H1 (cell line): ENCODE results near the gene VWCE. TPM values are rescaled to one million over a fixed set of nuclear protein-coding genes. Genes with fewer than 3 reads are reported as not detected.

Experiments used
- CTCF ChIA-PET: fragments of 300-600 bp; sonication (Branson Sonifier 250); formaldehyde crosslinking; loops from one replicate; lab custom pipeline; 2021; ENCODE audit not compliant: partially characterized antibody; lab: Charles Lee
- POLR2A ChIA-PET: fragments of 300-600 bp; sonication (Branson Sonifier 250); formaldehyde crosslinking; loops from one replicate; lab custom pipeline; 2021; ENCODE audit warnings: inconsistent platforms; ENCODE audit not compliant: partially characterized antibody; lab: Charles Lee
- DNase-seq, 2 experiments: peaks; one replicate each; pipeline versions ENCODE4 v3.0.0 to v3.0.0-alpha.2; 2010 to 2022; ENCODE audit warnings: low spot score in 2 of 2, low read depth in 1 of 2, mixed read lengths in 1 of 2
- FAIRE-seq: peaks from 2 replicates; lab custom pipeline; 2011; peaks lifted over from hg19 to GRCh38; lab: Jason Lieb, UNC
- H2AFZ ChIP-seq: 2 replicates; pipeline ENCODE4 v1.8.1; 2012; ENCODE audit warnings: low read length, inconsistent platforms
- H2AK5ac ChIP-seq: 2 replicates; pipeline ENCODE4 v1.6.1; 2013; ENCODE audit warnings: low read depth, low read length
- H2BK120ac ChIP-seq: replicated peaks from 2 replicates; pipeline ENCODE3; 2013; ENCODE audit warnings: low read depth, low read length, inconsistent platforms
- H2BK12ac ChIP-seq: 2 replicates; pipeline ENCODE4 v1.6.1; 2013; ENCODE audit warnings: low read depth, low read length
- H2BK15ac ChIP-seq: 2 replicates; pipeline ENCODE4 v1.6.1; 2013; ENCODE audit warnings: low read length
- H2BK20ac ChIP-seq: 2 replicates; pipeline ENCODE4 v1.6.1; 2013; ENCODE audit warnings: low read length
- H2BK5ac ChIP-seq: 2 replicates; pipeline ENCODE4 v1.6.1; 2013; ENCODE audit warnings: low read depth, low read length
- H3K14ac ChIP-seq: 2 replicates; pipeline ENCODE4 v1.6.1; 2013; ENCODE audit warnings: inconsistent platforms; ENCODE audit not compliant: insufficient read length
- H3K18ac ChIP-seq: 2 replicates; pipeline ENCODE4 v1.6.1; 2013; ENCODE audit warnings: low read length; ENCODE audit errors: extremely low read depth
- H3K23ac ChIP-seq: 2 replicates; pipeline ENCODE4 v1.6.1; 2013; ENCODE audit warnings: inconsistent platforms; ENCODE audit not compliant: insufficient read length
- H3K23me2 ChIP-seq: 2 replicates; pipeline ENCODE4 v1.6.1; 2013; ENCODE audit warnings: low read depth, low read length
- H3K27ac ChIP-seq: 2 replicates; pipeline ENCODE4 v1.6.1; 2011; ENCODE audit warnings: low read depth, low read length, inconsistent platforms
- H3K27me3 ChIP-seq, 4 experiments: replicated peaks in 1 of 4; 1 replicate in 1 of 4; 2 replicates in 3 of 4; pipeline versions ENCODE4 v1.6.1 to v1.8.1; 2011 to 2013; ENCODE audit warnings: low read length in 3 of 4, mild to moderate bottlenecking in 3 of 4, inconsistent platforms in 2 of 4, mixed read lengths in 2 of 4, moderate library complexity in 1 of 4; ENCODE audit not compliant: control insufficient read depth in 3 of 4, insufficient read depth in 3 of 4; ENCODE audit errors: extremely low read depth in 1 of 4
- H3K36me3 ChIP-seq, 4 experiments: 2 replicates each; pipeline versions ENCODE4 v1.6.1 to v1.8.1; 2011 to 2013; ENCODE audit warnings: mild to moderate bottlenecking in 4 of 4, low read length in 3 of 4, moderate library complexity in 2 of 4, control low read depth in 1 of 4, inconsistent platforms in 1 of 4; ENCODE audit not compliant: insufficient read depth in 4 of 4, control insufficient read depth in 2 of 4
- H3K4ac ChIP-seq: replicated peaks from 2 replicates; pipeline ENCODE3; 2013; ENCODE audit warnings: low read length, low read depth, mixed read lengths, inconsistent platforms; ENCODE audit not compliant: insufficient read length
- H3K4me1 ChIP-seq, 4 experiments: replicated peaks in 1 of 4; 1 replicate in 1 of 4; 2 replicates in 3 of 4; pipeline versions ENCODE4 v1.6.1 to v1.8.1; 2011 to 2013; ENCODE audit warnings: low read length in 3 of 4, inconsistent platforms in 2 of 4, mixed read lengths in 1 of 4; ENCODE audit not compliant: insufficient read depth in 4 of 4, control insufficient read depth in 3 of 4
- H3K4me2 ChIP-seq, 2 experiments: 2 replicates each; pipeline versions ENCODE4 v1.6.1 to v1.8.1; 2011 to 2013; ENCODE audit warnings: low read depth in 2 of 2, low read length in 2 of 2, control low read depth in 1 of 2, inconsistent platforms in 1 of 2, mild to moderate bottlenecking in 1 of 2; ENCODE audit not compliant: insufficient read depth in 1 of 2
- H3K4me3 ChIP-seq, 4 experiments: fragments of 200-600, 300-600 bp in 1 of 4; sonication (generic), shearing (Covaris generic), sonication (Bioruptor Twin) in 1 of 4; 2 replicates each; pipeline versions ENCODE4 v1.5.1 to v1.8.1; 2011 to 2016; ENCODE audit warnings: low read length in 4 of 4, low read depth in 3 of 4, control low read depth in 2 of 4, inconsistent platforms in 2 of 4, mild to moderate bottlenecking in 2 of 4, mixed read lengths in 1 of 4, moderate library complexity in 1 of 4; ENCODE audit not compliant: insufficient read depth in 2 of 4; ENCODE audit errors: extremely low read depth in 1 of 4
- H3K56ac ChIP-seq: replicated peaks from 2 replicates; pipeline ENCODE3; 2013; ENCODE audit warnings: low read depth, mild to moderate bottlenecking, mixed read lengths, low read length, inconsistent platforms; ENCODE audit not compliant: insufficient read length
- H3K79me1 ChIP-seq: 2 replicates; pipeline ENCODE4 v1.6.1; 2013; ENCODE audit warnings: low read depth, low read length, control low read depth
- H3K79me2 ChIP-seq, 2 experiments: 2 replicates each; pipeline versions ENCODE4 v1.6.1 to v1.8.1; 2012 to 2013; ENCODE audit warnings: low read length in 2 of 2, mild to moderate bottlenecking in 2 of 2, inconsistent platforms in 1 of 2; ENCODE audit not compliant: insufficient read depth in 2 of 2, control insufficient read depth in 1 of 2
- H3K9ac ChIP-seq, 4 experiments: replicated peaks in 1 of 4; 1 replicate in 1 of 4; 2 replicates in 3 of 4; pipeline versions ENCODE4 v1.6.1 to v1.8.1; 2011 to 2013; ENCODE audit warnings: low read depth in 3 of 4, low read length in 3 of 4, control low read depth in 2 of 4, mild to moderate bottlenecking in 2 of 4, moderate library complexity in 2 of 4, inconsistent platforms in 1 of 4; ENCODE audit errors: extremely low read depth in 1 of 4
- H3K9me3 ChIP-seq, 2 experiments: 2 replicates each; pipeline versions ENCODE4 v1.6.1 to v1.8.1; 2012 to 2013; ENCODE audit warnings: mild to moderate bottlenecking in 2 of 2, moderate library complexity in 2 of 2, control low read depth in 1 of 2, inconsistent platforms in 1 of 2, low read depth in 1 of 2, low read length in 1 of 2, mixed read lengths in 1 of 2; ENCODE audit not compliant: insufficient read depth in 2 of 2
- H4K20me1 ChIP-seq, 2 experiments: replicated peaks in 1 of 2; 2 replicates each; pipeline versions ENCODE3 to v1.8.1; 2011 to 2013; ENCODE audit warnings: inconsistent platforms in 2 of 2, low read length in 2 of 2, mild to moderate bottlenecking in 1 of 2; ENCODE audit not compliant: insufficient read depth in 2 of 2, control insufficient read depth in 1 of 2
- H4K5ac ChIP-seq: 2 replicates; pipeline ENCODE4 v1.6.1; 2013; ENCODE audit warnings: low read length, low read depth, mixed read lengths, inconsistent platforms; ENCODE audit not compliant: insufficient read length
- H4K8ac ChIP-seq: 2 replicates; pipeline ENCODE4 v1.8.0; 2013; ENCODE audit warnings: mild to moderate bottlenecking, moderate library complexity, low read length, inconsistent platforms; ENCODE audit not compliant: insufficient read depth; ENCODE audit errors: extremely low read depth
- H4K91ac ChIP-seq: replicated peaks from 2 replicates; pipeline ENCODE3; 2013; ENCODE audit warnings: low read length, mixed read lengths, inconsistent platforms; ENCODE audit not compliant: insufficient read length
- BRCA1 ChIP-seq: IDR thresholded peaks from 2 replicates; pipeline ENCODE4 v1.6.1; 2012; ENCODE audit warnings: low read depth, low read length, improper control_type of control experiment
- CHD1 ChIP-seq: IDR thresholded peaks from 2 replicates; pipeline ENCODE4 v1.6.1; 2012; ENCODE audit warnings: low read depth, low read length, improper control_type of control experiment
- EGR1 ChIP-seq: IDR thresholded peaks from 2 replicates; pipeline ENCODE4 v1.6.1; 2011; ENCODE audit warnings: low read depth, low read length, borderline replicate concordance
- KDM4A ChIP-seq: IDR thresholded peaks from one replicate; pipeline ENCODE4 v1.7.1; 2012; ENCODE audit warnings: low read depth, mild to moderate bottlenecking, moderate library complexity, low read length, inconsistent platforms; ENCODE audit not compliant: severe bottlenecking
- RFX5 ChIP-seq: IDR thresholded peaks from 2 replicates; pipeline ENCODE4 v1.6.1; 2011; ENCODE audit warnings: low read depth, low read length, improper control_type of control experiment, borderline replicate concordance
- TCF12 ChIP-seq: IDR thresholded peaks from 2 replicates; pipeline ENCODE4 v1.6.1; 2011; ENCODE audit warnings: low read depth, mild to moderate bottlenecking, low read length
- WGBS, 2 experiments: shearing (Covaris generic) in 1 of 2; methylation state at CpG; one replicate each; pipeline versions ENCODE4 v1.1.6 to v1.1.7; 2013 to 2015; ENCODE audit warnings: low lambda C conversion rate in 2 of 2, mixed read lengths in 2 of 2, inconsistent platforms in 1 of 2, low coverage in 1 of 2, missing lambda C conversion rate in 1 of 2; ENCODE audit not compliant: insufficient replicate concordance in 2 of 2, insufficient coverage in 1 of 2, insufficient read length in 1 of 2; ENCODE audit errors: extremely low coverage in 1 of 2, missing lambda C conversion rate in 1 of 2; 5-methylcytosine and 5-hydroxymethylcytosine counted together
- polyA plus RNA-seq, 7 experiments: library from polyadenylated mRNA; depleted of rRNA in 3 of 7; stranded (reverse) in 5 of 7; unstranded in 2 of 7; fragments of >200 nt in 5 of 7; fragments of 200-250 nt in 2 of 7; gene quantifications; 1 replicate in 5 of 7; 2 replicates in 1 of 7; 4 replicates in 1 of 7; pipeline versions ENCODE4 v1.2.1 to v1.2.3, GENCODE V29; 2011 to 2013; ENCODE audit warnings: missing spikeins in 2 of 7, mixed read lengths in 2 of 7
- total RNA-seq: library from RNA; stranded (reverse); fragmentation: NEBNext Ultra II Directional; extraction: Animal tissue kit (Norgen Biotek cat#: 25700); gene quantifications from 2 replicates; pipeline ENCODE4 v1.2.1, GENCODE V29; 2021
- TF ChIP-seq, protein P1 (sequence below), 3 experiments: IDR thresholded peaks; 1 replicate in 2 of 3; 2 replicates in 1 of 3; pipeline versions ENCODE4 v1.5.1 to v1.6.1; 2011; ENCODE audit warnings: low read length in 3 of 3, mild to moderate bottlenecking in 3 of 3, inconsistent platforms in 2 of 3, low read depth in 1 of 3, moderate library complexity in 1 of 3; ENCODE audit not compliant: insufficient read depth in 1 of 3; ENCODE audit errors: control extremely low read depth in 1 of 3

Gene VWCE
- total and polyA plus RNA-seq, 2 of the 8 experiments (the other 6 are each of a cell fraction or from before 2014, with no cell fraction given), result 9.5 to 12.3 TPM

DNA sequence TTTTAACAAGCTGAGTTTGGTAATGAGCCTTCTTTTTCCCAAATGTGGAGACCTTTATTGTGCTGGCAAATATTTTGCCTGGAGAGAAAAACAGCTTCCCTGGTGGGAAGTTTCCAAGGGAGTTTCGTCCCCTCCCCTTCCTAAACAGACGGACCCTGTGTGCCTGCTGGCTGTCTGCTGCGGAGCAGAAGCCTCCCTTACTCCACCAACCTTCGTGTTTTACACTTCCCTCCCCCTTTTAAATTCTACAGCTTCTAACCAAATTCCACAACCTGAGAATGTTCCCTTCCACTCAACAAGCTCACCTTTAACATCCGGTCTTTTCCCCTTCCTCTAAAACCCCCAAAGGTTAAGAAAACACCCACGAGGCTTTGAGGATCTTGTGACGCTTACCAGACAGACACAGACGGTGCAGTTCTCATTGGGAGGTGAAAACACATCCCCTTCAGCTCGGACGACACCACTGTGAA, 17.1 kb downstream of the VWCE start:
- no peak overlapping the region for H4K5ac ChIP-seq
- no peak overlapping the region for H2BK12ac ChIP-seq
- no peak overlapping the region for H4K8ac ChIP-seq
- no peak overlapping the region for H2BK20ac ChIP-seq
- no peak overlapping the region for H4K91ac ChIP-seq
- no peak overlapping the region for H2BK15ac ChIP-seq
- no peak overlapping the region for H3K9ac ChIP-seq
- H3K14ac ChIP-seq, result no peak overlapping the region
- no peak overlapping the region for H3K4ac ChIP-seq
- 84% methylated on average over 10 of the region's 10 CpGs; no CpG with 5 or more reads in 1 of the 2 experiments for WGBS, 2 experiments
- POLR2A ChIA-PET, result interaction anchor here (0.6 to 1.4 kb wide), 2 partner anchors 16 to 17 kb away, joined by 3 to 7 read pairs; partner anchors contain the start of gene VWCE
- H3K27ac ChIP-seq, result no peak overlapping the region
- H3K79me2 ChIP-seq, result no peaks in the 10 kb centered on the region
- FAIRE-seq (no peak), DNase-seq (no peak)
- no peak overlapping the region for H3K23ac ChIP-seq
- no peak overlapping the region for H2AFZ ChIP-seq
- peaks cover 0 to 8% (median 5%) of the 10 kb centered on the region in 4 experiments; a peak in 4 of 7 replicates for H3K4me1 ChIP-seq
- H3K27me3 ChIP-seq, result peaks cover 0 to 5% (median under 1%) of the 10 kb centered on the region in 4 experiments; a peak in 4 of 7 replicates
- H2AK5ac ChIP-seq, result no peak overlapping the region
- H3K56ac ChIP-seq, result no peak overlapping the region
- no peaks in the 10 kb centered on the region; a peak in 1 of 4 replicates for H3K9me3 ChIP-seq
- peaks cover 0 to 7% (median 1%) of the 10 kb centered on the region in 4 experiments; a peak in 3 of 8 replicates for H3K36me3 ChIP-seq
- no peak overlapping the region for H3K18ac ChIP-seq
- H3K79me1 ChIP-seq, result no peaks in the 10 kb centered on the region
- H3K4me2 ChIP-seq, result no peak overlapping the region
- H3K4me3 ChIP-seq, result no peak overlapping the region
- peaks cover 2 to 3% of the 10 kb centered on the region in 2 experiments for H4K20me1 ChIP-seq
- no peak for TF ChIP-seq CHD1
- no peak for TF ChIP-seq KDM4A
- TF ChIP-seq EGR1, result no peak
- no peak for TF ChIP-seq TCF12
- TF ChIP-seq, protein P1, sequence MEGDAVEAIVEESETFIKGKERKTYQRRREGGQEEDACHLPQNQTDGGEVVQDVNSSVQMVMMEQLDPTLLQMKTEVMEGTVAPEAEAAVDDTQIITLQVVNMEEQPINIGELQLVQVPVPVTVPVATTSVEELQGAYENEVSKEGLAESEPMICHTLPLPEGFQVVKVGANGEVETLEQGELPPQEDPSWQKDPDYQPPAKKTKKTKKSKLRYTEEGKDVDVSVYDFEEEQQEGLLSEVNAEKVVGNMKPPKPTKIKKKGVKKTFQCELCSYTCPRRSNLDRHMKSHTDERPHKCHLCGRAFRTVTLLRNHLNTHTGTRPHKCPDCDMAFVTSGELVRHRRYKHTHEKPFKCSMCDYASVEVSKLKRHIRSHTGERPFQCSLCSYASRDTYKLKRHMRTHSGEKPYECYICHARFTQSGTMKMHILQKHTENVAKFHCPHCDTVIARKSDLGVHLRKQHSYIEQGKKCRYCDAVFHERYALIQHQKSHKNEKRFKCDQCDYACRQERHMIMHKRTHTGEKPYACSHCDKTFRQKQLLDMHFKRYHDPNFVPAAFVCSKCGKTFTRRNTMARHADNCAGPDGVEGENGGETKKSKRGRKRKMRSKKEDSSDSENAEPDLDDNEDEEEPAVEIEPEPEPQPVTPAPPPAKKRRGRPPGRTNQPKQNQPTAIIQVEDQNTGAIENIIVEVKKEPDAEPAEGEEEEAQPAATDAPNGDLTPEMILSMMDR (IDR thresholded peaks at IDR 0.05; ENCODE audit: control extremely low read depth in 1 of 3, insufficient read depth in 1 of 3, low read depth in 1 of 3, low read length in 3 of 3), result no peak
- no peak for TF ChIP-seq RFX5
- TF ChIP-seq BRCA1, result no peak
- CTCF ChIA-PET, result interaction anchor here (1.0 to 7.2 kb wide), 5 partner anchors 10 to 107 kb away, joined by 3 to 32 read pairs (median 4); partner anchors contain the start of gene VWCE
- no peak overlapping the region for H2BK5ac ChIP-seq
- H3K23me2 ChIP-seq, result no peaks in the 10 kb centered on the region
- no peak overlapping the region for H2BK120ac ChIP-seq
